Measurements from ENCODE around the gene STAG3.
"Not testable (repeated sequence)": the region's sequence is repeated elsewhere in the genome, so short reads cannot be mapped to it uniquely, and the experiment has no call there.

DNA sequence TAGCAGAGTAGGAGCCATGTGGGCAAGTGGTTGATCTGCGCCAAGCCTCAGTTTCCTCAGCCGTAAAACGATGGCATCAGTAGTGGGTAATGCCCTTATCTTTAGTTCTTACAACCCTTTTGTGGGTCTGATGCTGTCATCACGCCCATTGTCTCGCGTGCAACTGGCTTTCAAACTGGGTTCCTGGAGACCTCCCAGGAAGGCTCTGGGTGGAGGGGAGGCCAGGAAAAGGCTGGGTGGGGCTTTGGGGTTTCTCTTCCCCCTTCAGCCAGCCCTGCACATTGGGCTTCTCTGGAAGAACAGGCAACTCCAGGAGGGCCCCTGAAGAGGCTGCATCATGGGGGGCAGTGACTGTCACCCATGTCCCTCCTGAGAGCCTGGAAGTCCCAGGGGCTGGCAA, 47.2 kb downstream of the STAG3 start:
- TF ChIP-seq, protein P1, sequence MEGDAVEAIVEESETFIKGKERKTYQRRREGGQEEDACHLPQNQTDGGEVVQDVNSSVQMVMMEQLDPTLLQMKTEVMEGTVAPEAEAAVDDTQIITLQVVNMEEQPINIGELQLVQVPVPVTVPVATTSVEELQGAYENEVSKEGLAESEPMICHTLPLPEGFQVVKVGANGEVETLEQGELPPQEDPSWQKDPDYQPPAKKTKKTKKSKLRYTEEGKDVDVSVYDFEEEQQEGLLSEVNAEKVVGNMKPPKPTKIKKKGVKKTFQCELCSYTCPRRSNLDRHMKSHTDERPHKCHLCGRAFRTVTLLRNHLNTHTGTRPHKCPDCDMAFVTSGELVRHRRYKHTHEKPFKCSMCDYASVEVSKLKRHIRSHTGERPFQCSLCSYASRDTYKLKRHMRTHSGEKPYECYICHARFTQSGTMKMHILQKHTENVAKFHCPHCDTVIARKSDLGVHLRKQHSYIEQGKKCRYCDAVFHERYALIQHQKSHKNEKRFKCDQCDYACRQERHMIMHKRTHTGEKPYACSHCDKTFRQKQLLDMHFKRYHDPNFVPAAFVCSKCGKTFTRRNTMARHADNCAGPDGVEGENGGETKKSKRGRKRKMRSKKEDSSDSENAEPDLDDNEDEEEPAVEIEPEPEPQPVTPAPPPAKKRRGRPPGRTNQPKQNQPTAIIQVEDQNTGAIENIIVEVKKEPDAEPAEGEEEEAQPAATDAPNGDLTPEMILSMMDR (IDR thresholded peaks at IDR 0.05) = not testable (repeated sequence)
- TF ChIP-seq POLR2A (IDR thresholded peaks at IDR 0.05; ENCODE audit: low read depth); POLR2AphosphoS5 (IDR thresholded peaks at IDR 0.05): not testable (repeated sequence)
